GM21360 (cell line): ENCODE results near the gene RHOC.

Experiments used
- ATAC-seq: cut with Tn5 transposase; IDR thresholded peaks from one replicate; pipeline ENCODE4 v1.9.1; 2021; ENCODE audit warnings: mild to moderate bottlenecking, moderate library complexity; ENCODE audit not compliant: unreplicated experiment

The RHOC gene

GRCh38 chr1:112718691-112719418 lies 11.9 kb upstream of the RHOC start:
- ATAC-seq = no peak

GRCh38 chr1:112717263-112717873 lies 10.4 kb upstream of the RHOC start:
- no peak for ATAC-seq

DNA sequence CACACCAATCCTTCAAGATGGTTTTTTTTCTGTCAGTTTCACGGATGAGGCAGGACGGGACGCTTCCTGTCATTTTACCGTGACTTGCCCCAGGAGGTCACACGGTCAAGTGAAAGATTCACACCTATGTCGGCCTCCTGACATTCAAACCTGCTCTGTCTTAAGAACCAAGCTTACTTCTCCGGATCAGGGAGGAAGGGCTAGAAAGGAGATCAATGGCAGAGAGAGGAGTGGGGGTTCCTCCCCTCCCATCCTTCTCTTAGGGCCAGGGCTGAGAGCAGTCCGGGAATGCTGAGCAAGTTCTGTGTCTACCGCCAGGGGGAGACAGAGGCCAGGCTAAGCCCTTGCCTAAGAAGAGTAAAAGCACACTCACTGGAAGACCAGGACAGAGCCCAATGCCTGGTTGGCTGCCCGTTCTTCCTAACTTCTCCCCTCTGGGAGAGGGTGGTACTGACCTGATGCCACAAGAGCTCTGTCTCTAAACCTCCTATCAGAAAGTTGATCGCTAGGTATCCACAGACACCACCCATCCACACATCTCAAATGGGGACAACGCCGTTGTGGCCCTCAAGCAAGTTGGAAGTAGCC lies 9.3 kb upstream of the RHOC start:
- ATAC-seq = no peak

- peak; percentile 69 for ATAC-seq
Observed at GRCh38 chr1:112715264-112716053, 8.5 kb upstream of the RHOC start, which contains the start of gene PPM1J. Gene PPM1J, minus strand, starts transcription at chr1:112715332. Its CDS starts 31 bp downstream, at chr1:112715301.

DNA sequence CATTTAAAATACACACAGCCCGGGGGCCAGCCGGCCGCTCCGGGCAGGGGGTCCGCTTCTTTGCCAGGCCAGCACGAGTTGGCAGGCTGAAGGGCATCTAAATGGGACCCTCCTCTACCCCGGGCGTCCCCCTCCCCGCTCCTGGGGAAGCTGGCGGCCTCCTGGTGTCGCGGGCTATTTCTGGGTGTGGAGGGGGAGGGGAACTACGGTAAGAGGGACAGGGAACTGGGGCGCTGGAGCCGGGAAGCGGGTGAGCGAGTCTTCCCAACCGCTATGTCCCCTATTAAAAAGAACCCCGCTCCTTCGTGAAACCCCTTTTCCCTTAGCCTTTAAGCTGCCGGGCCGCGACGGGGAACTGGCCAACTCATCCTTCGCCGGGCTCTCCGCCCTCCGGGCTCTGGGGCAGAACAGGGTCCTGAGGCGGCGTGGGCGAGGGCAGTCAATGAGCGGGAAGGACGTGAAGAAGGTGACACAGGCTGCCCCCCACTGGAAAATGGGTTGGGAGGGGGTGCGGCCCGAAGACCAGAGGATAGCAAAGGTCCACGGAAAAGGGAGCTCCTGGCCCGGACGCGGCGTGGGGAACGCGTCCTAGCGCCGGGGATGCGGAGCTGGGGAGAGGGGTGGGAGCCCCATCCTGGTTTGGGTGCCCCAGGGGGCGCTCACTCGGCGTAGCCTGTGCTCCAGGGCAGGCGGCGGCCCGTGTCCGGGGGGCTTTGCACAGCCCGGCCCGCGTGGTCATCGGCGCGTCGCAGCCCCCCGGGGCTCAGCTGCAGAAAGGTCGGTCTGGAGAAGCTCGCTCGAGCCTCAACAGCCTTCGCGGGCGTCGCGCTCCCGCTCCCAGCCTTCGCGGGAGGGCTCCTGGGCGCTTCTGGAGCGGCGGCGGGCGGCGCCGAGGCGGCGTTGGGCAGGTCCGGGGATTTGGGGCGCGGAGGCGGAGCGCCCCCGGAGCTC lies 7.7 kb upstream of the RHOC start:
- ATAC-seq = peak; percentile 6

- ATAC-seq = no peak
Observed at GRCh38 chr1:112713466-112714312, 6.8 kb upstream of the RHOC start.

- ATAC-seq = no peak
Observed at GRCh38 chr1:112712701-112713128, 5.8 kb upstream of the RHOC start.

DNA sequence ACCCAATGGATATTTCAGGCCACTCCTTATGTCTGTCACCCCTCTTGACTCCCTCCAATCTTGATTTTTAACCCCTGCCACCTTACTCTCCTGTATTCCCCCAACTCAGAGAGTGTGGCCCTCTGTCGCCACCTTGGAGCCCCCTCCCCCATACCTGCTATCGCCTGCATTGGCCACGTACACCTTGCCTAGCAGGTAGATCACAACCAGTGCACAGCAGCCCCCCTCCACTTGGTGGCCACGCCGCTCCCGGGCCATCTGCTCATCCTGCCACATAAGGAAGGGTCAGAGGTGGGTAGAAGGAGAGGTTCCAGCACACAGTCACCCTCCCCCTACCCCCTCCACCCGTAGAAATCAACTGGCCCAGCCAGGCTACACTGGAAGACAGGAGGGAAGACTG lies 5.3 kb upstream of the RHOC start:
- no peak for ATAC-seq

- no peak for ATAC-seq
Observed at GRCh38 chr1:112711670-112712069, 4.7 kb upstream of the RHOC start.

- ATAC-seq = no peak
Observed at GRCh38 chr1:112711041-112711440, 4.1 kb upstream of the RHOC start.

DNA sequence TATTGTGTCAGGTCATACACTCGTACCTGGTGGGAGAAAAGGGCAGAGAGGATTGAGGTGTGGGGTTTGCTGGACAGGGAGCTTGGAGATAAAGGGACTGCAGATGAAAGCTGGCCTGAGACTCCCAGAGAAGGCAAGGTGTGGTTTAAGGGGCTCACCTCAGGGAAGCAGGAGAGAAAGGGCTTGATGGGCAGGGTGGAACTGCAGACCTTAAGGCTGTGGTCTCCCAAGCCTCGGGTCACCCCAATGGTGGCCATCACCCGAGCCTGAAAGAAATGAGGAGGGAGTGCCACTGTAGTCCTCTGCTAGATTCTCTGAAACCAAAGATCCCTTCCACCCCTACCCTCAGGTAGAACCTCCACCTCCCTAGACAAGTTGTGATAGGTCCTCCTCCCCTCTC lies 3.7 kb upstream of the RHOC start:
- ATAC-seq = no peak

DNA sequence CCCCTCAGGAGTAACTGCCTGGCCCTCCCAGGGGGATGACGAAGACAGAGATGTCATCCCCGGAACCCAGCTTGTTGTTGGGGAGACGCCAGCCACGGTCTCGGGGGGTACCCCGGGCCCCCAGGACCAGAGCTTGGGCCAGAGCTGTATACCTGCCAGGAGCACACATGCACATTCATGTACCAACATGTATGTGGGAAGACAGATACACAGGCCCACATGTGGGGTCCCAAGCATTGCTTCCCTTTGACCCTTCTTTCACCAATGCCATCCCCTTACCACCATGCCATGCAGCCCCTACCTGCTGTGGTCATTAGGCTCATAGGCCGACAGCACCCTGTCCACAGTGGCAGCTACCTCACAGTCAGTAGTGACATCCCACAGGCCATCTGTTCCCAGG lies 3.2 kb upstream of the RHOC start:
- no peak for ATAC-seq

DNA sequence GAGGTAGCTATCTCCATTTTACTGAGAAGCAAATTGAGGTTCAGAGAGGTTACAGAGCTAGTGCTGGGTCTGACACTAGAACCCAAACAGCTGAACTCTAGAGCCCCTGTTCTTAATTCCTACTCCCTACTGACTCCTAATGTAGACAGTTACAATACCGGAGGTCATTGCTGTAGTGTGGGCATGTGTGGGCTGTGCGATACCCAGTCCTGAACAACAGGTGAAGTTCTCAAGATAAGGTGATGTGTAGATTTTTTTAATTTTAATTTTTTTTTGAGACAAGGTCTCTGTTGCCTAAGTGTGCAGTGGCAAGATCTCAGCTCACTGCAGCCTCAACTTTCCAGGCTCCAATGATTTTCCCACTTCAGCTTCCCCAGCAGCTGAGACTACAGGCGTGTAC lies 1.6 kb upstream of the RHOC start:
- ATAC-seq = no peak

DNA sequence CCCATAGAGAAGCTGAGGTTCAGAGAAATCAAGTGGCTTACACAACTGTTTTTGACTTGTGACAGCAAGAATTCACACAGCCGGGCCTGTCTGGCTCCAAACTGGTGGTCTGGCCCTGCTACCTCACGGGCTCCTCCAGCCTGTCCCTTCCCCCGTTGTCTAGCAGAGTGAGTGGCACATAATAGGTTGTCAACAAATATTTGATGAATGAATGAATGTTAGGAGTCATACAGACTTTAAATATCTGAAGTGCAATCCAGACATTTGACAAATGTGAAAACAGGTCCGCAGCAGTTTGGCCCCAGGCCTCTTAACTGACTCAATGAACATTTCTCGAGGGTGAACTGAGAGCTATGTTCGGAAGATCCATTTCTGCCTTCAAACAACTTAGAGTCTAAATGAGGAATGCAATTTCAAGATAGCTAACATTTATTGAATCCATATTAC lies 1.1 kb upstream of the RHOC start:
- ATAC-seq = no peak

- ATAC-seq = peak; percentile 37
Observed at GRCh38 chr1:112707221-112708001, 484 bp upstream of the RHOC start.

GRCh38 chr1:112704934-112705627 lies 1.8 kb downstream of the RHOC start:
- peak; percentile 59 for ATAC-seq

DNA sequence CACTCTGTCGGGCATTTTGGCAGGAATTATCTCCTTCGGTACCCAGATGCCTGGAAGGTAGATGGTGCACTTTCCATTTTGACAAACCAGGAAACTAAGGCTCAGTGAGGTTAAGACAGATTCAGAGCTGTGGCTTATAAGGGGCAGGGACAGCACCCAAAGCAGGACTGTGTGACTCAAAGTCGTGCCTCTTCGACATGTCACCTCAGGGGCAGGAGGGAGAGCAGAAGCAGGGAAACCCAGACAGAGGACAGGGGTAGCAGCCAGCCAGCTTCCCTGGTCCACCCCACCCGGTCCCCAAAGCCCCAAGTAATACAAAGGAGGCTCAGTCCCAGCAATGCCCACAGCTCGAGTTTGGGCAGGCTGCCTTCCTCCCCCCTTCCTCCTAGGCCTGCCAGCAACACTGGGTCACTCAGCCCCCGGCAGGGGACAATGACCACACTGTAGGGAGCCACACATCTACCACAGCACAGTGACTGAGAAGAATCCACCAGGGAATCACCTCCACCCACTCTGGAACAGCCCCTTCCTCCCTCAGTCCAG lies 2.5 kb downstream of the RHOC start:
- ATAC-seq = no peak

GRCh38 chr1:112703706-112704105 lies 3.2 kb downstream of the RHOC start:
- no peak for ATAC-seq
